ENCODE data around the gene SUPT5H.
A peak's percentile ranks its signal among the peaks of the same experiment; 100 is the strongest.
"Not testable (repeated sequence)": the region's sequence is repeated elsewhere in the genome, so short reads cannot be mapped to it uniquely, and the experiment has no call there.

Gene SUPT5H

DNA sequence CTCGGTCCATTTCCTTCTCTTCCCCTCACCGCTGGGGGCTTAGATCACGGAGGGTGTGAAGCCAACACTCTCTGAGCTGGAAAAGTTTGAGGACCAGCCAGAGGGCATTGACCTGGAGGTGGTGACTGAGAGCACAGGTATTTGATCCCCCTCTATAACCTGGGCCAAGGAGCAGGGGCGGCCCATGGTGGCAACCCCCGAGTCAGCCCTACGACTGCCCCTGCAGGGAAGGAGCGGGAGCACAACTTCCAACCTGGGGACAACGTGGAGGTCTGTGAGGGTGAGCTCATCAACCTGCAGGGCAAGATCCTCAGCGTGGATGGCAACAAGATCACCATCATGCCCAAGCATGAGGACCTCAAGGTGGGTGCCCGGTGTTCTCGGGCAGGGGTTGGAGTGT, 23.7 kb downstream of the SUPT5H start:
- no peaks in the 10 kb centered on the region for H3K27me3 ChIP-seq (ENCODE audit: control insufficient read depth, insufficient read depth, low read length)
- no peak overlapping the region for H3K4me3 ChIP-seq (ENCODE audit: low read length)
- H3K27ac ChIP-seq (ENCODE audit: low read depth, low read length), result no peak overlapping the region
- no peak overlapping the region for H3K9ac ChIP-seq (ENCODE audit: low read length)
- H3K4me1 ChIP-seq (ENCODE audit: control insufficient read depth, insufficient read depth, low read length), result no peaks in the 10 kb centered on the region
- peaks cover 86% of the 10 kb centered on the region for H3K36me3 ChIP-seq (ENCODE audit: control insufficient read depth, insufficient read depth, low read length)

DNA sequence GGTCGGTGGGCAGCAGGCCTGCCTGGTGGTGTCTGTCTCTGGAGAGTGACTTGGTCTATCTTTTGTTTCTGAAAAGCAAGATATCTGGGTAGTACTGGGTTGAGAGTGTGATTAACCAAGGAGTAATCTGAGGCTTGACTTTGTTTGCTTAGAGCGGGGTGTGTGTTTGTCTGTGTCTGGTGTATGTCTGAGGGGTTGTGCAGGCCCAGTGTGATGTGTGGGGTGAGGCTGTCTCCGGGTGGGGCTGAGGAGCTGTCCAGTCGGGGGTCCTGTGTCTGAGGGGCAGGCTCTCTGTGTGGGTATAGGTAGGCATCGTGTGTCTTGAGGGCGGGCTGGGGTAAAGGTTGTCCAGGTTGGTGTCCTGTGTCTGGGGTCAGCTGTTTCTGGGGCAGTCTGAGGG, 24.2 kb downstream of the SUPT5H start:
- Histone ChIP-seq H3K27me3 (ENCODE audit: control insufficient read depth, insufficient read depth, low read length) (no peaks in the 10 kb centered on the region), H3K36me3 (ENCODE audit: control insufficient read depth, insufficient read depth, low read length) (peaks cover 90% of the 10 kb centered on the region), H3K4me1 (ENCODE audit: control insufficient read depth, insufficient read depth, low read length) (no peaks in the 10 kb centered on the region), H3K9ac (ENCODE audit: low read length) (no peak overlapping the region), H3K27ac (ENCODE audit: low read depth, low read length) (no peak overlapping the region), H3K4me3 (ENCODE audit: low read length) (no peak overlapping the region)

GRCh38 chr19:39470724-39471339, 25.4 kb downstream of the SUPT5H start:
- Histone ChIP-seq H3K27me3 (ENCODE audit: control insufficient read depth, insufficient read depth, low read length) (no peaks in the 10 kb centered on the region), H3K4me3 (ENCODE audit: low read length) (no peak overlapping the region), H3K4me1 (ENCODE audit: control insufficient read depth, insufficient read depth, low read length) (no peaks in the 10 kb centered on the region), H3K9ac (ENCODE audit: low read length) (no peak overlapping the region), H3K27ac (ENCODE audit: low read depth, low read length) (no peak overlapping the region), H3K36me3 (ENCODE audit: control insufficient read depth, insufficient read depth, low read length) (peaks cover 89% of the 10 kb centered on the region)

DNA sequence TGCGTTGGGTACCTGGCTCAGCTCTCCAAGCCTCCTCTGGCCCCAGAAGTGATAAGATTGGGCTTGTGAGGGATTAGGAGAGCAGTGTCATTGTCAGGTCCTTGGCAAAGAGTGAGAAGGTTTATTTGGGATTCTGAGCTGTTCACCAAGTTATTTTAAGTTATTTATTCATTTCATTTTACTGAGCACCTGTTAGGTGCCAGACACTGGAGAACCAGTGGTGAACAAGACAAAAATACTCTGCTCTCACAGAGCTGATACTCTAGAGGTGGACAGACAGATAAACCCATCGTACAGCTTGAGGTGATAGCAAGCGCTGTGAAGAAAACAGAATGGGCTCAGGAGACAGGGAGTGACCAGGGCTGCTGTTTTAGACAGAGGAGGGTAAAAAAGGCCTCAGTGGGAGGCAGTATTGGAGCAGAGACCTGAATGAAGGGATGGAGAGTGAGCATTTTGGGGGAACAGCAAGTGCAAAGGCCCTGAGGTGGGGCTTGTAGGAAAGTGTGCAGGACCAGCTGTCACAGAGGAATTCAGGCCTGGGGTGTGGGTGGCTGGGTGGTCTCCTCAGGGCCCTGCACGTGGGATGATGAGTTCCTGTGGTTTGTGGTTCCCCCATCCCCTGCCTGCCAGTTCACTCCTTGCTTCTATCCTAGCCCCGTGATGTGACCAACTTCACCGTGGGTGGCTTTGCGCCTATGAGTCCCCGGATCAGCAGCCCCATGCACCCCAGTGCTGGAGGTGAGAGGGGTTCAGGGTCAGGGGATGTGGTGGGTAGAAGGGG, 26.6 kb downstream of the SUPT5H start:
- H3K27ac ChIP-seq (ENCODE audit: low read depth, low read length), result no peak overlapping the region
- no peak overlapping the region for H3K4me3 ChIP-seq (ENCODE audit: low read length)
- H3K36me3 ChIP-seq (ENCODE audit: control insufficient read depth, insufficient read depth, low read length), result peaks cover 85% of the 10 kb centered on the region
- H3K27me3 ChIP-seq (ENCODE audit: control insufficient read depth, insufficient read depth, low read length), result no peaks in the 10 kb centered on the region
- no peaks in the 10 kb centered on the region for H3K4me1 ChIP-seq (ENCODE audit: control insufficient read depth, insufficient read depth, low read length)
- H3K9ac ChIP-seq (ENCODE audit: low read length), result no peak overlapping the region

DNA sequence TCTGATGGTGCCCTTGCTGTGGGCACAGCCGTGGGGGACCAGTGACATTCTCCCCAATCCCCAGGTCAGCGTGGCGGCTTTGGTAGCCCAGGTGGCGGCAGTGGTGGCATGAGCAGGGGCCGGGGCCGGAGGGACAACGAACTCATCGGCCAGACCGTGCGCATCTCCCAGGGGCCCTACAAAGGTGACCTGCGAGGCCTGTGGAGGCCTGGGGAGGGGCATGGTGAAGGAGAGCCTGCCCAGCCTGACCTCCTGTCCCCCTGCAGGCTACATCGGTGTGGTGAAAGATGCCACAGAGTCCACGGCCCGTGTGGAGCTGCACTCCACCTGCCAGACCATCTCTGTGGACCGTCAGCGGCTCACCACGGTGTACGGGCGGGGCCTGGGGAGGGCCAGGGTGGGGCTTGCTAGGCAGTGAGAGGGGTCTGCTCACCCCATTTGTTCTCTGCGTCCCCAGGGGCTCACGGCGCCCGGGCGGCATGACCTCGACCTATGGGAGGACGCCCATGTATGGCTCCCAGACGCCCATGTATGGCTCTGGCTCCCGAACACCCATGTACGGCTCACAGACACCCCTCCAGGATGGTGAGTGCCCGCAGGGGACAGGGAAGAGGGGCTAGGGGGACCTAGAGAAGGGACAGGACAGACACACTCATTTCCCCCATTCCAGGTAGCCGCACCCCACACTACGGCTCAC, 27.5 kb downstream of the SUPT5H start:
- H3K27me3 ChIP-seq (ENCODE audit: control insufficient read depth, insufficient read depth, low read length), result no peaks in the 10 kb centered on the region
- H3K4me3 ChIP-seq (ENCODE audit: low read length), result no peak overlapping the region
- H3K9ac ChIP-seq (ENCODE audit: low read length), result no peak overlapping the region
- H3K36me3 ChIP-seq (ENCODE audit: control insufficient read depth, insufficient read depth, low read length), result peaks cover 79% of the 10 kb centered on the region
- no peak overlapping the region for H3K27ac ChIP-seq (ENCODE audit: low read depth, low read length)
- H3K4me1 ChIP-seq (ENCODE audit: control insufficient read depth, insufficient read depth, low read length), result no peaks in the 10 kb centered on the region

GRCh38 chr19:39473443-39473960, 28.1 kb downstream of the SUPT5H start:
- H3K4me1 ChIP-seq (ENCODE audit: control insufficient read depth, insufficient read depth, low read length), result no peaks in the 10 kb centered on the region
- no peak overlapping the region for H3K27ac ChIP-seq (ENCODE audit: low read depth, low read length)
- H3K27me3 ChIP-seq (ENCODE audit: control insufficient read depth, insufficient read depth, low read length), result no peaks in the 10 kb centered on the region
- no peak overlapping the region for H3K4me3 ChIP-seq (ENCODE audit: low read length)
- no peak overlapping the region for H3K9ac ChIP-seq (ENCODE audit: low read length)
- peaks cover 74% of the 10 kb centered on the region for H3K36me3 ChIP-seq (ENCODE audit: control insufficient read depth, insufficient read depth, low read length)

- peaks cover 67% of the 10 kb centered on the region for H3K36me3 ChIP-seq (ENCODE audit: control insufficient read depth, insufficient read depth, low read length)
- no peaks in the 10 kb centered on the region for H3K4me1 ChIP-seq (ENCODE audit: control insufficient read depth, insufficient read depth, low read length)
- H3K4me3 ChIP-seq (ENCODE audit: low read length), result no peak overlapping the region
- H3K27me3 ChIP-seq (ENCODE audit: control insufficient read depth, insufficient read depth, low read length), result no peaks in the 10 kb centered on the region
- no peak overlapping the region for H3K9ac ChIP-seq (ENCODE audit: low read length)
- no peak overlapping the region for H3K27ac ChIP-seq (ENCODE audit: low read depth, low read length)
Observed at GRCh38 chr19:39474139-39474620, 28.8 kb downstream of the SUPT5H start.

DNA sequence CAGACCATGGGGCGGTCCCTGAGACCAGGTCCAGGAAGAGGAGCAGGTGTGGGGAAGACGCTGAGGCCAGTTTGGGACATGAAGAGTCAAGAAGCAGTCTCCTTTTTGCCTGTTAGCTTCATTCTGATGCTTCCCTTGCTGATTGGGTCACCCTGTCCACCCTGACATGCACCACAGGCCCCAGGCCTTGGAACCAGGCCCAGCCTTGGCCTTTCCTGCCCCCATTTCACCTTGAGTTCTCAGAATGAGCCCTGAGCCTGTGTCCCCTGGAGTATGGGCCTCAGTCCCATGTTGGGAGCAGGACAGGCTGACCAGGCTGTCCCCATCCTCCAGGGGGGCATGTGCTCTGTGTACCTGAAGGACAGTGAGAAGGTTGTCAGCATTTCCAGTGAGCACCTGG, 30.4 kb downstream of the SUPT5H start:
- Histone ChIP-seq H3K36me3 (ENCODE audit: control insufficient read depth, insufficient read depth, low read length) (peaks cover 52% of the 10 kb centered on the region), H3K4me3 (ENCODE audit: low read length) (no peak overlapping the region), H3K4me1 (ENCODE audit: control insufficient read depth, insufficient read depth, low read length) (peaks cover 4% of the 10 kb centered on the region), H3K27ac (ENCODE audit: low read depth, low read length) (no peak overlapping the region), H3K9ac (ENCODE audit: low read length) (no peak overlapping the region), H3K27me3 (ENCODE audit: control insufficient read depth, insufficient read depth, low read length) (no peaks in the 10 kb centered on the region)

- H3K4me1 ChIP-seq (ENCODE audit: control insufficient read depth, insufficient read depth, low read length), result peaks cover 11% of the 10 kb centered on the region
- H3K36me3 ChIP-seq (ENCODE audit: control insufficient read depth, insufficient read depth, low read length), result peaks cover 18% of the 10 kb centered on the region
- H3K27ac ChIP-seq (ENCODE audit: low read depth, low read length); H3K27me3 ChIP-seq (ENCODE audit: control insufficient read depth, insufficient read depth, low read length); H3K9ac ChIP-seq (ENCODE audit: low read length); H3K4me3 ChIP-seq (ENCODE audit: low read length): not testable (repeated sequence)
Observed at GRCh38 chr19:39479319-39479801, 34.0 kb downstream of the SUPT5H start.

GRCh38 chr19:39479916-39480315, 34.5 kb downstream of the SUPT5H start:
- peak overlapping the region; percentile 95 for H3K4me3 ChIP-seq (ENCODE audit: low read length)
- H3K36me3 ChIP-seq (ENCODE audit: control insufficient read depth, insufficient read depth, low read length), result peaks cover 12% of the 10 kb centered on the region
- H3K27ac ChIP-seq (ENCODE audit: low read depth, low read length), result peak overlapping the region; percentile 84
- peaks cover 11% of the 10 kb centered on the region for H3K4me1 ChIP-seq (ENCODE audit: control insufficient read depth, insufficient read depth, low read length)
- no peaks in the 10 kb centered on the region for H3K27me3 ChIP-seq (ENCODE audit: control insufficient read depth, insufficient read depth, low read length)
- peak overlapping the region; percentile 76 for H3K9ac ChIP-seq (ENCODE audit: low read length)

- Histone ChIP-seq H3K4me1 (ENCODE audit: control insufficient read depth, insufficient read depth, low read length) (peaks cover 11% of the 10 kb centered on the region), H3K27me3 (ENCODE audit: control insufficient read depth, insufficient read depth, low read length) (no peaks in the 10 kb centered on the region), H3K9ac (ENCODE audit: low read length) (peak within 1 kb of the TSS; percentile 76), H3K4me3 (ENCODE audit: low read length) (peak within 1 kb of the TSS; percentile 95), H3K27ac (ENCODE audit: low read depth, low read length) (peak within 1 kb of the TSS; percentile 84), H3K36me3 (ENCODE audit: control insufficient read depth, insufficient read depth, low read length) (peaks cover 10% of the 10 kb centered on the region)
Observed at GRCh38 chr19:39480337-39481228, 35.2 kb downstream of the SUPT5H start, which contains the start of gene TIMM50. TSS of gene TIMM50 (plus strand) at chr19:39480838. CDS start at chr19:39480854, 16 bp downstream.

Measured in rectal smooth muscle tissue (tissue), 1 donor.